Endometrial microvascular endothelial cells (primary cell): ENCODE results near the gene AKAP9. TPM values are rescaled to one million over a fixed set of nuclear protein-coding genes. Genes with fewer than 3 reads are reported as not detected.
"Not testable (repeated sequence)": the region's sequence is repeated elsewhere in the genome, so short reads cannot be mapped to it uniquely, and the experiment has no call there.

Source experiments
- in situ Hi-C: cut with HindIII; loops from 2 replicates; pipeline ENCODE4 v1.10.0; 2017; ENCODE audit warnings: low sequenced_read_pairs, low pct_unique_long_range_greater_than_20kb; ENCODE audit errors: inconsistent ontology term
- total RNA-seq: library from RNA; depleted of rRNA; stranded (reverse); fragments of >200 nt; gene quantifications from one replicate; pipeline ENCODE4 v1.2.3, GENCODE V29; 2015; ENCODE audit errors: inconsistent ontology term

The AKAP9 gene
- total RNA-seq, 1 donor from 2014 or later: 12.3 TPM

GRCh38 chr7:91995391-91996105 lies 54.9 kb downstream of the AKAP9 start:
- in situ Hi-C loops: no loop called here

- in situ Hi-C loops: no loop called here
These were observed 59.2 kb downstream of the AKAP9 start for GRCh38 chr7:91999631-92000565.

- in situ Hi-C loops: no loop called here
These were observed 62.1 kb downstream of the AKAP9 start for GRCh38 chr7:92002720-92003119.

GRCh38 chr7:92006046-92006445 lies 65.4 kb downstream of the AKAP9 start:
- in situ Hi-C loops: no loop called here

GRCh38 chr7:92010215-92010614 lies 69.6 kb downstream of the AKAP9 start:
- in situ Hi-C loops: no loop called here

DNA sequence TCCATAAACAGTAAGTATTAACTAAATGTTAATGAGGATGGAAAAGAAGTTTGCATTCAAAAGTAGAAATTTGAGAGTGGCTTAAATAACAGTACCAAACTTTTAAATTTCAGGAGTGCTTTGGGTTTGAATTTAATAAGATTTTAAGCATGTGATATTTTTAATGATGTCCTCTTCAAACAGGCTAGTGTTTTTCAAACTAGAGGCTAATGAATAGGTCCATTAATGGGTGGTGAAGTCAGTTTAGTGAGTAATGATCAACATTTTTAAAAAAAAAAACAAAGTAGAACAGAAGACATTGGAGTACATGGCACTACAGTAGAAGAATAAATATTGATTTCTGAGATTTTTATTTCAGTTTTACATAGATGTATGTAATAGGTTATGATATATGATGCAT lies 72.9 kb downstream of the AKAP9 start:
- in situ Hi-C loops: no loop called here

DNA sequence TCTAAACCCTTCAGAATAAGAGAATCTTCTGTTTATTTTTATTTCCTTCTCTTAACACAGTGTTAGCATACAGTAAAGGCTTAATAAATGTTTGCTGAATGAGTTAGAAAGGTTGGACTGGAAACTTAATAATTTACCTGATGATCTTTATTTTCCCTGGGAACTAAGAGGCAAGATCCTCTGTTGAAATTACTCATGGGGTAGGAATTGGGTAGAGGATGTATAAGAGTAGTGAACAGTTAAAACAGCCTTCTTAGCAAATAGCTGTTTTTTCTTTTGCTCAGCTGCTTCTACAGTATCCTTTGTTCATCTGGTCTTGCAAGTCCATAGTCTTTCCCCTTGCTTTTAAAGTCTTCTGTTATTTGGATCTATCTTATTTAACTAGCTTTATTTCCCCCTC lies 80.0 kb downstream of the AKAP9 start:
- in situ Hi-C loops: no loop called here

- in situ Hi-C loops: no loop called here
These were observed 84.6 kb downstream of the AKAP9 start for GRCh38 chr7:92025260-92025659.

DNA sequence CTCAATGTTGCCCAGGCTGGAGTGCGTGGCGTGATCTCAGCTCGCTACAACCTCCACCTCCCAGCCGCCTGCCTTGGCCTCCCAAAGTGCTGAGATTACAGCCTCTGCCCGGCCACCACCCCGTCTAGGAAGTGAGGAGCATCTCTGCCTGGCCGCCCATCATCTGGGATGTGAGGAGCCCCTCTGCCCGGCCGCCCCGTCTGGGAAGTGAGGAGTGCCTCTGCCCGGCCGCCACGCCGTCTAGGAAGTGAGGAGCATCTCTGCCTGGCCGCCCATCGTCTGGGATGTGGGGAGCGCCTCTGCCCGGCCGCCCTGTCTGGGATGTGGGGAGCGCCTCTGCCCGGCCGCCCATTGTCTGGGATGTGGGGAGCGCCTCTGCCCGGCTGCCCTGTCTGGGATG lies 86.0 kb downstream of the AKAP9 start:
- in situ Hi-C loops: not testable (repeated sequence)

DNA sequence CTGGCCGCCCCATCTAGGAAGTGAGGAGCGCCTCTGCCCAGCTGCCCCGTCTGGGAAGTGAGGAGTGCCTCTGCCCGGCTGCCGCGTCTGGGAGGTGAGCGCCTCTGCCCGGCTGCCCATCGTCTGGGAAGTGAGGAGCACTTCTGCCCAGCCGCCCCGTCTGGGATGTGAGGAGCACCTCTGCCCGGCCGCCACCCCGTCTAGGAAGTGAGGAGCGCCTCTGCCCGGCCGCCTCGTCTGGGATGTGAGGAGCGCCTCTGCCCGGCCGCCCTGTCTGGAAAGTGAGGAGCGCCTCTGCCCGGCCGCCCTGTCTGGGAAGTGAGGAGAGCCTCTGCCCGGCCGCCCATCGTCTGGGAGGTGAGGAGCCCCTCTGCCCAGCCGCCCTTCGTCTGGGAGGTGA lies 86.5 kb downstream of the AKAP9 start:
- in situ Hi-C loops: not testable (repeated sequence)

DNA sequence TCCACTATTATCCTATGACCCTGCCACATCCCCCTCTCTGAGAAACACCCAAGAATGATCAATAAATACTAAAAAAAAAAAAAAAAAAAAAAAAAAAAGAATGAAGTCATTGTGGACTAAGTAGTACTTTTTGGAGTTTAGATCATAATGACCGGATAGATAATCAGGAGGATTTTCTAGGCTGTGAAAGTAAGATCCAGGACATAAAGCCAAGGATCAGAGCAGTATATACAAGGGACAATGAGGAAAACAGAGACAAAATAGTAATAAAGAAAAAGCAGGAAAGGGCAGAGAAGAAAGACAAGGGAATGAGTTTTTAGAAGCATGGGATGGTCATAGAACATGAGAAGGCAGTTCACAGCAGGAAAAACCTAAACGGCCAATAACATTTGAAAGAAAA lies 87.6 kb downstream of the AKAP9 start:
- in situ Hi-C loops: no loop called here

- in situ Hi-C loops: no loop called here
These were observed 88.0 kb downstream of the AKAP9 start for GRCh38 chr7:92028686-92029085.

DNA sequence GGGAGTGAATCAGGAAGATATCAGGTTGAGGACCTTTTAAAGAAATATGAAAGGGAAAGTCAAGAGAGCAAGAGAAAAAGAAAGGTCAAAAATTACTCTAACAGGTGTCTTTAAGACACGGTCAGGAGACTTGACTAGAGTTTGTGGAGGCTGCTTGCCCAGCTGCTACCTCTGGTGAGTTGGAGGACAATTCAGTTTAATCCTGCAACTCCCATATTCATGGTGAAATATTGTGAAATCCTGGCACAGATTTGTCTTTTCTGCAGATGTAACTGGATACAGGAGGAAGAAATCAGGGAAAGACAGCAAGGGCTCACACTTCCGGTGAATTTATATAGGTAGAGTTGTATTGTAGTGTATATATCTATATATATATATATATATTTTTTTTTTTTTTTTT lies 93.5 kb downstream of the AKAP9 start:
- in situ Hi-C loops: no loop called here

GRCh38 chr7:92035576-92035975 lies 94.9 kb downstream of the AKAP9 start:
- in situ Hi-C loops: no loop called here

GRCh38 chr7:92039900-92040299 lies 99.2 kb downstream of the AKAP9 start:
- in situ Hi-C loops: no loop called here

GRCh38 chr7:92042056-92042737 lies 101.5 kb downstream of the AKAP9 start:
- in situ Hi-C loops: no loop called here

- in situ Hi-C loops: no loop called here
These were observed 102.4 kb downstream of the AKAP9 start for GRCh38 chr7:92043098-92043497.

DNA sequence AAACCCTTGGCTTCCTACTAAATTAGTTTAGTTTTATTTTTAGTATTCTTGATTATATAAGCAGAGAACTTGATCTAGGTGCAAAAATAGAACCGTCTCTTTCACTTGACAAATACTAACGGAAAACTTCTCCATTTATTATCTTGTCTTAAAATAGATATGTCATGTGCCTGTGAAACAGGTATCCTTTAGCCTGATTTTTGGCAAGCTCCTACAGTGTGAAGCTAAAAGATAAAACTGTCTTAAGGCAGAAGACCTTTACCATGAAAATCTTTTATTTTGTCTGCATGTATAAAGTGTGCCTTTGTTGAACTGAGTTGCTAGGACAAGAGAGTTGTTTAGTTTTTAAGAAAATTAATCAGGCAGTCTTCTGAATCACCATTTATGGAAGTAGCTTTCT lies 103.0 kb downstream of the AKAP9 start:
- in situ Hi-C loops: no loop called here

DNA sequence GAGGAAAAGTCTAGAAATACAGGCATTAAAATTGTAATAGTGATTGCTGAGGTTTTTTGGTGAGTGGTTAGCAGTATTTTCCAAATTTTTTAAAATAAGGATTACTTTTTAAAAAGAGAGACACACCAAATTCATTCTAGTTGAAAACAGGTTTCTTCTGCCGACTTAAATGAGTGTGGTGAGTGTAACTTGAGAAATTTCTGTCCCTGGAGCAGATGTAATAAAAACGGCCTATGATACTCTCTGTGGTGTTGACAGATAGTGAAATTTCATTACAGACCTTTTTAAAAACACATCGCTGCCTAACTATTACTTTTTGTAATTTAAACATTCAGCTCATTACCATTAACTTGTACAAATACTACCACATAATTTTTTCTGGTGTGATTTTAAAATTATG lies 103.5 kb downstream of the AKAP9 start:
- in situ Hi-C loops: no loop called here

DNA sequence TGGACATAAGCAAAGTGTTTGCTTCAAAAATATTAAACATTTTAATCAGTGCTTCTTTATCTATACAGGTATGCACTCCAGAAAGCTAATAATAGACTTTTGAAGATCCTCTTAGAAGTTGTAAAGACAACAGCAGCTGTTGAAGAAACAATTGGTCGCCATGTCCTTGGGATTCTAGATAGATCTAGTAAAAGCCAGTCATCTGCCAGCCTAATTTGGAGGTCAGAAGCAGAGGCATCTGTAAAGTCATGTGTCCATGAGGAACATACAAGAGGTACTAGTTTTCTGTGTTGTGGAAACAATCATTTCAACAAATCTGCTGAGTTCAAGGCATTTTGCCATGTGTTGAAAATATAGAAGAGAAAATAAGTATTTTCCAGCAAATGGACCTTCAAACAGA lies 104.3 kb downstream of the AKAP9 start:
- in situ Hi-C loops: no loop called here
